GM12878 (cell line): Measurements from ENCODE around the gene HS6ST3. TPM values are rescaled to one million over a fixed set of nuclear protein-coding genes. Genes with fewer than 3 reads are reported as not detected.

Experiments
- ATAC-seq: fragments of 200-7000 bp; cut with Tn5 transposase; 3 replicates; pipeline ENCODE4 v1.9.1; 2020; ENCODE audit warnings: mild to moderate bottlenecking, moderate library complexity
- BruUV-seq: library from RNA; stranded (reverse); fragments of 400-500 nt; replicated peaks from 2 replicates; lab custom pipeline; 2021; lab: Mats Ljungman, UMichigan
- CTCF ChIA-PET: fragments of 300-600 bp; sonication (Branson Sonifier 250); formaldehyde crosslinking; extraction: SDS; loops from one replicate; lab custom pipeline; 2021; ENCODE audit warnings: inconsistent platforms; lab: Yijun Ruan, JAX
- POLR2A ChIA-PET: fragments of 350-600 bp; formaldehyde crosslinking; extraction: SDS; loops from one replicate; lab custom pipeline; 2021; ENCODE audit warnings: inconsistent platforms; lab: Charles Lee
- RAD21 ChIA-PET: fragments of 300-600 bp; sonication (Branson Sonifier 250); formaldehyde crosslinking; loops from one replicate; lab custom pipeline; 2023; ENCODE audit warnings: antibody characterized with exemption; ENCODE audit not compliant: unreplicated experiment; lab: Charles Lee
- SMC1A ChIA-PET: fragments of 300-600 bp; sonication (Branson Sonifier 250); formaldehyde crosslinking; loops from one replicate; lab custom pipeline; 2023; ENCODE audit not compliant: unreplicated experiment, uncharacterized antibody; lab: Charles Lee
- DNase-seq: peaks from one replicate; pipeline ENCODE4 v3.0.0-alpha.2; 2011; ENCODE audit warnings: low read depth, low spot score
- FAIRE-seq: peaks from 3 replicates; lab custom pipeline; 2011; peaks lifted over from hg19 to GRCh38; lab: Jason Lieb, UNC
- H2AFZ ChIP-seq: 2 replicates; pipeline ENCODE4 v1.6.0; 2011; ENCODE audit warnings: low read depth, low read length, control low read depth; ENCODE audit not compliant: control insufficient read depth
- H3K27ac ChIP-seq: 2 replicates; pipeline ENCODE4 v1.5.1; 2011; ENCODE audit warnings: control low read depth; ENCODE audit not compliant: control insufficient read depth, insufficient read depth
- H3K27me3 ChIP-seq, 2 experiments: replicated peaks in 1 of 2; 2 replicates each; pipeline versions ENCODE4 v1.6.0 to v1.6.1; 2011; ENCODE audit warnings: low read length in 1 of 2; ENCODE audit not compliant: control insufficient read depth in 2 of 2, insufficient read depth in 2 of 2
- H3K36me3 ChIP-seq, 2 experiments: 2 replicates each; pipeline ENCODE4 v1.5.1; 2011; ENCODE audit warnings: low read length in 1 of 2; ENCODE audit not compliant: control insufficient read depth in 2 of 2, insufficient read depth in 2 of 2
- H3K4me1 ChIP-seq: 2 replicates; pipeline ENCODE4 v1.6.1; 2011; ENCODE audit warnings: mild to moderate bottlenecking, low read length, moderate library complexity, mixed read lengths; ENCODE audit not compliant: control insufficient read depth, insufficient read depth
- H3K4me2 ChIP-seq: 2 replicates; pipeline ENCODE4 v1.6.0; 2011; ENCODE audit warnings: control low read depth; ENCODE audit not compliant: control insufficient read depth, insufficient read depth
- H3K4me3 ChIP-seq: fragments of 200-600 bp; sonication (generic); 2 replicates; pipeline ENCODE4 v1.5.1; 2016
- H3K79me2 ChIP-seq: 2 replicates; pipeline ENCODE4 v1.6.0; 2011; ENCODE audit warnings: low read length; ENCODE audit not compliant: control insufficient read depth, insufficient read depth
- H3K9ac ChIP-seq: 2 replicates; pipeline ENCODE4 v1.8.0; 2011; ENCODE audit warnings: low read length, control low read depth, mixed read lengths; ENCODE audit not compliant: control insufficient read depth, insufficient read depth
- H3K9me3 ChIP-seq: replicated peaks from 3 replicates; pipeline ENCODE4 v1.5.1; 2011; ENCODE audit warnings: mild to moderate bottlenecking, low read length; ENCODE audit not compliant: control insufficient read depth, insufficient read depth
- H4K20me1 ChIP-seq: 2 replicates; pipeline ENCODE4 v1.6.0; 2011; ENCODE audit not compliant: control insufficient read depth, insufficient read depth
- CHD2 ChIP-seq: IDR thresholded peaks from 2 replicates; pipeline ENCODE4 v1.6.1; 2011; ENCODE audit warnings: low read depth, low read length, improper control_type of control experiment, borderline replicate concordance
- ETV6 ChIP-seq, 2 experiments: fragments of 450-650 bp in 1 of 2; IDR thresholded peaks in 1 of 2; conservative IDR thresholded peaks in 1 of 2; 2 replicates each; pipeline ENCODE4 v1.6.1; 2014; ENCODE audit warnings: antibody characterized with exemption in 1 of 2, borderline replicate concordance in 1 of 2, low read depth in 1 of 2, mild to moderate bottlenecking in 1 of 2, moderate library complexity in 1 of 2
- IKZF1 ChIP-seq: fragments of 450-650 bp; conservative IDR thresholded peaks from 2 replicates; pipeline ENCODE4 v1.6.1; 2017; ENCODE audit warnings: antibody characterized with exemption, mild to moderate bottlenecking
- IKZF2 ChIP-seq, 2 experiments: fragments of 450-650 bp; IDR thresholded peaks; 2 replicates each; pipeline ENCODE4 v1.6.1; 2017; ENCODE audit warnings: mild to moderate bottlenecking in 2 of 2, moderate library complexity in 2 of 2
- KLF5 ChIP-seq: fragments of 450-650 bp; IDR thresholded peaks from 2 replicates; pipeline ENCODE4 v1.6.1; 2014; ENCODE audit warnings: mild to moderate bottlenecking; ENCODE audit not compliant: partially characterized antibody
- NFYA ChIP-seq: IDR thresholded peaks from 2 replicates; pipeline ENCODE4 v1.6.1; 2011; ENCODE audit warnings: low read depth, mild to moderate bottlenecking, low read length, improper control_type of control experiment, borderline replicate concordance
- SRF ChIP-seq, 2 experiments: IDR thresholded peaks; 2 replicates each; pipeline ENCODE4 v1.6.1; 2011; ENCODE audit warnings: low read depth in 2 of 2, low read length in 2 of 2, mild to moderate bottlenecking in 1 of 2, moderate library complexity in 1 of 2
- TARDBP ChIP-seq: IDR thresholded peaks from 2 replicates; pipeline ENCODE4 v1.6.1; 2016; ENCODE audit warnings: borderline replicate concordance
- WGBS: methylation state at CpG from one replicate; pipeline ENCODE4 v1.1.6; 2016; ENCODE audit warnings: low lambda C conversion rate; ENCODE audit not compliant: insufficient replicate concordance, insufficient coverage; ENCODE audit errors: missing lambda C conversion rate; 5-methylcytosine and 5-hydroxymethylcytosine counted together
- in situ Hi-C: fragments of 300-500 bp; cut with MboI; formaldehyde crosslinking; loops from 9 replicates; pipeline ENCODE4 v1.14.3; 2018; ENCODE audit warnings: mixed read lengths
- intact Hi-C: fragments of 100-400 bp; cut with micrococcal nuclease; formaldehyde crosslinking; loops from one replicate; pipeline ENCODE4 v1.14.2; 2022; ENCODE audit not compliant: unreplicated experiment
- polyA plus RNA-seq, 11 experiments: library from polyadenylated mRNA; depleted of rRNA in 4 of 11; unstranded in 6 of 11; stranded (reverse) in 5 of 11; fragments of >200 nt; fragmentation: Nextera tagmentation in 4 of 11; fragmentation: Illumina TruSeq in 1 of 11; extraction: Ambion mirVana in 4 of 11; extraction: Trizol in 1 of 11; gene quantifications; 1 replicate in 1 of 11; 2 replicates in 10 of 11; pipeline versions ENCODE4 v1.2.1 to v1.2.3, GENCODE V29; 2011 to 2016; ENCODE audit warnings: inconsistent platforms in 2 of 11, missing spikeins in 2 of 11, low read depth in 1 of 11
- total RNA-seq, 4 experiments: library from RNA; depleted of rRNA in 3 of 4; stranded (reverse); fragments of >200 nt in 3 of 4; fragmentation: Illumina TruSeq in 1 of 4; extraction: Trizol in 1 of 4; gene quantifications; 2 replicates each; pipeline versions ENCODE4 v1.2.1 to v1.2.3, GENCODE V29; 2013 to 2021
- TF ChIP-seq, protein P1 (sequence below): IDR thresholded peaks from 2 replicates; pipeline ENCODE4 v1.6.1; 2012; ENCODE audit warnings: low read length, inconsistent platforms
- TF ChIP-seq, protein P2 (sequence below): IDR thresholded peaks from 2 replicates; pipeline ENCODE4 v1.6.1; 2011; ENCODE audit warnings: mild to moderate bottlenecking, low read depth, low read length, moderate library complexity; ENCODE audit not compliant: insufficient replicate concordance

The HS6ST3 gene
- total and polyA plus RNA-seq, 10 of the 15 experiments (the other 5 are each of a cell fraction or from before 2014, with no cell fraction given), result under 0.01 to 2.9 TPM; not detected in 8

GRCh38 chr13:96862999-96863398 is 773.1 kb downstream of the HS6ST3 start:
- DNase-seq (no peak), ATAC-seq (no peak)
- WGBS, result 0% methylated on average over 1 of the region's 1 CpG
- RAD21 ChIA-PET, result no interaction called here
- no peak for TF ChIP-seq CHD2
- TF ChIP-seq ETV6 (conservative IDR thresholded peaks at IDR 0.05 in 1 of 2, IDR thresholded peaks at IDR 0.05 in 1 of 2; ENCODE audit: borderline replicate concordance in 1 of 2, low read depth in 1 of 2), result no peak
- TF ChIP-seq TARDBP, result no peak
- no peak for TF ChIP-seq SRF (IDR thresholded peaks at IDR 0.05; ENCODE audit: low read depth in 2 of 2, low read length in 2 of 2)
- TF ChIP-seq NFYA, result no peak
- TF ChIP-seq, protein P1, sequence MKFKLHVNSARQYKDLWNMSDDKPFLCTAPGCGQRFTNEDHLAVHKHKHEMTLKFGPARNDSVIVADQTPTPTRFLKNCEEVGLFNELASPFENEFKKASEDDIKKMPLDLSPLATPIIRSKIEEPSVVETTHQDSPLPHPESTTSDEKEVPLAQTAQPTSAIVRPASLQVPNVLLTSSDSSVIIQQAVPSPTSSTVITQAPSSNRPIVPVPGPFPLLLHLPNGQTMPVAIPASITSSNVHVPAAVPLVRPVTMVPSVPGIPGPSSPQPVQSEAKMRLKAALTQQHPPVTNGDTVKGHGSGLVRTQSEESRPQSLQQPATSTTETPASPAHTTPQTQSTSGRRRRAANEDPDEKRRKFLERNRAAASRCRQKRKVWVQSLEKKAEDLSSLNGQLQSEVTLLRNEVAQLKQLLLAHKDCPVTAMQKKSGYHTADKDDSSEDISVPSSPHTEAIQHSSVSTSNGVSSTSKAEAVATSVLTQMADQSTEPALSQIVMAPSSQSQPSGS, result no peak
- no peak for TF ChIP-seq IKZF2 (IDR thresholded peaks at IDR 0.05)
- TF ChIP-seq KLF5, result no peak
- no peak for TF ChIP-seq IKZF1
- TF ChIP-seq, protein P2, sequence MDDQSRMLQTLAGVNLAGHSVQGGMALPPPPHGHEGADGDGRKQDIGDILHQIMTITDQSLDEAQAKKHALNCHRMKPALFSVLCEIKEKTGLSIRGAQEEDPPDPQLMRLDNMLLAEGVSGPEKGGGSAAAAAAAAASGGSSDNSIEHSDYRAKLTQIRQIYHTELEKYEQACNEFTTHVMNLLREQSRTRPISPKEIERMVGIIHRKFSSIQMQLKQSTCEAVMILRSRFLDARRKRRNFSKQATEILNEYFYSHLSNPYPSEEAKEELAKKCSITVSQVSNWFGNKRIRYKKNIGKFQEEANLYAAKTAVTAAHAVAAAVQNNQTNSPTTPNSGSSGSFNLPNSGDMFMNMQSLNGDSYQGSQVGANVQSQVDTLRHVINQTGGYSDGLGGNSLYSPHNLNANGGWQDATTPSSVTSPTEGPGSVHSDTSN, result no peak
- TF ChIP-seq, all 136 proteins: peak for 0
- ChIA-PET CTCF (no interaction called here), POLR2A (no interaction called here), SMC1A (no interaction called here)
- no peaks in the 10 kb centered on the region for H3K4me1 ChIP-seq
- H3K4me3 ChIP-seq, result no peak overlapping the region
- H3K79me2 ChIP-seq, result no peaks in the 10 kb centered on the region
- in situ Hi-C loops, result no loop called here
- H3K4me2 ChIP-seq, result no peak overlapping the region
- no peak overlapping the region for H2AFZ ChIP-seq
- intact Hi-C loops, result no loop called here
- BruUV-seq, result no TSS peak
- H3K9ac ChIP-seq, result no peak overlapping the region
- H3K9me3 ChIP-seq, result no peaks in the 10 kb centered on the region
- H3K27me3 ChIP-seq, result no peaks in the 10 kb centered on the region
- no peak overlapping the region for H3K27ac ChIP-seq
- H3K36me3 ChIP-seq, result no peaks in the 10 kb centered on the region
- H4K20me1 ChIP-seq, result no peaks in the 10 kb centered on the region
- FAIRE-seq, result no peak
